Measurements from ENCODE around the gene PDE4B.
"Not testable (repeated sequence)": the region's sequence is repeated elsewhere in the genome, so short reads cannot be mapped to it uniquely, and the experiment has no call there.

The PDE4B gene

GRCh38 chr1:66134004-66134403, 341.3 kb downstream of the PDE4B start:
- Histone ChIP-seq H2BK15ac (replicated peaks; ENCODE audit: low read depth) (no peak overlapping the region), H2BK5ac (ENCODE audit: low read length) (no peak overlapping the region), H3K79me2 (ENCODE audit: control insufficient read depth, insufficient read depth, low read length) (no peaks in the 10 kb centered on the region), H3K23ac (ENCODE audit: low read length) (no peak overlapping the region), H3K79me1 (ENCODE audit: low read length) (no peaks in the 10 kb centered on the region), H4K5ac (ENCODE audit: low read length) (no peak overlapping the region), H4K8ac (ENCODE audit: low read depth, low read length) (no peak overlapping the region), H2AK5ac (ENCODE audit: low read length) (no peak overlapping the region), H3K27ac (ENCODE audit: low read depth, low read length) (no peak overlapping the region), H3K4me1 (ENCODE audit: control insufficient read depth, low read depth, low read length) (no peaks in the 10 kb centered on the region), H3K4ac (ENCODE audit: low read depth, low read length) (no peak overlapping the region), H3K9ac (ENCODE audit: low read length) (no peak overlapping the region), H3K4me3 (ENCODE audit: low read length) (no peak overlapping the region), H3K18ac (ENCODE audit: low read length) (no peak overlapping the region), H3K27me3 (ENCODE audit: insufficient read depth, low read length, poor library complexity) (no peaks in the 10 kb centered on the region), H3K56ac (ENCODE audit: low read length) (no peak overlapping the region), H3K36me3 (ENCODE audit: control insufficient read depth, insufficient read depth, low read length) (no peaks in the 10 kb centered on the region), H3K4me2 (ENCODE audit: low read length) (no peak overlapping the region), H2BK120ac (ENCODE audit: low read depth, low read length) (no peak overlapping the region)
- no peak for DNase-seq
- no CpG with 5 or more reads among the region's 1 CpG for WGBS (ENCODE audit: extremely low coverage, insufficient coverage, low lambda C conversion rate)

DNA sequence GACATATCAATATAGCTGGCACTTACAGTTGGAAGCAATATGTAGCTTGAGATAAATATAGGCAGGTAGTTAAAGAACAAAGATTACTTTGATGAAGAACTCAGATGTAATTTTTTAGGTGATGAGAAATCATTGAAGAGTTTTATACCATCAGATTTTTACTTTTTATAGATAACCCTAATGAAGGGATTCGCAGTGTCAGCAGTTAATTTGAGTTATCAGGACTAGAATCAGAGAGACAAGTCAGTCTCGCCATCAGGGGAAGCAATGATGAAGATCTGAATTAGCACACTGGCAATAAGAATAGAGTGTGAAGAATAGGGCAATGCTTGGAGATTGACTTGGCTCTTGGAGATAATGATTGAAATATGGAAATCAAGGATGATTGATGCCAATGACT, 342.5 kb downstream of the PDE4B start:
- Histone ChIP-seq H3K4me1 (ENCODE audit: control insufficient read depth, low read depth, low read length) (no peaks in the 10 kb centered on the region), H3K9ac (ENCODE audit: low read length) (no peak overlapping the region), H3K27me3 (ENCODE audit: insufficient read depth, low read length, poor library complexity) (no peaks in the 10 kb centered on the region), H3K79me1 (ENCODE audit: low read length) (no peaks in the 10 kb centered on the region), H3K4me2 (ENCODE audit: low read length) (no peak overlapping the region), H3K4ac (ENCODE audit: low read depth, low read length) (no peak overlapping the region), H2BK15ac (replicated peaks; ENCODE audit: low read depth) (no peak overlapping the region), H3K18ac (ENCODE audit: low read length) (no peak overlapping the region), H3K27ac (ENCODE audit: low read depth, low read length) (no peak overlapping the region), H3K36me3 (ENCODE audit: control insufficient read depth, insufficient read depth, low read length) (no peaks in the 10 kb centered on the region), H3K23ac (ENCODE audit: low read length) (no peak overlapping the region), H3K4me3 (ENCODE audit: low read length) (no peak overlapping the region), H3K56ac (ENCODE audit: low read length) (no peak overlapping the region), H2BK5ac (ENCODE audit: low read length) (no peak overlapping the region), H4K5ac (ENCODE audit: low read length) (no peak overlapping the region), H2AK5ac (ENCODE audit: low read length) (no peak overlapping the region), H2BK120ac (ENCODE audit: low read depth, low read length) (no peak overlapping the region), H3K79me2 (ENCODE audit: control insufficient read depth, insufficient read depth, low read length) (no peaks in the 10 kb centered on the region), H4K8ac (ENCODE audit: low read depth, low read length) (no peak overlapping the region)
- DNase-seq: no peak
- no CpG with 5 or more reads among the region's 2 CpGs for WGBS (ENCODE audit: extremely low coverage, insufficient coverage, low lambda C conversion rate)

GRCh38 chr1:66136423-66136822, 343.7 kb downstream of the PDE4B start:
- H2BK15ac ChIP-seq (replicated peaks; ENCODE audit: low read depth); H3K4me3 ChIP-seq (ENCODE audit: low read length); DNase-seq; H3K23ac ChIP-seq (ENCODE audit: low read length); H4K5ac ChIP-seq (ENCODE audit: low read length); H3K4me1 ChIP-seq (ENCODE audit: control insufficient read depth, low read depth, low read length); H3K4me2 ChIP-seq (ENCODE audit: low read length); H2BK5ac ChIP-seq (ENCODE audit: low read length); H2BK120ac ChIP-seq (ENCODE audit: low read depth, low read length); H3K79me1 ChIP-seq (ENCODE audit: low read length); H3K56ac ChIP-seq (ENCODE audit: low read length); H3K27me3 ChIP-seq (ENCODE audit: insufficient read depth, low read length, poor library complexity); H3K27ac ChIP-seq (ENCODE audit: low read depth, low read length); H2AK5ac ChIP-seq (ENCODE audit: low read length); H3K36me3 ChIP-seq (ENCODE audit: control insufficient read depth, insufficient read depth, low read length); H3K18ac ChIP-seq (ENCODE audit: low read length); H3K79me2 ChIP-seq (ENCODE audit: control insufficient read depth, insufficient read depth, low read length); H3K4ac ChIP-seq (ENCODE audit: low read depth, low read length); H4K8ac ChIP-seq (ENCODE audit: low read depth, low read length); H3K9ac ChIP-seq (ENCODE audit: low read length): not testable (repeated sequence)
- no CpG with 5 or more reads among the region's 4 CpGs for WGBS (ENCODE audit: extremely low coverage, insufficient coverage, low lambda C conversion rate)

GRCh38 chr1:66137235-66137634, 344.5 kb downstream of the PDE4B start:
- H3K4me1 ChIP-seq (ENCODE audit: control insufficient read depth, low read depth, low read length): no peaks in the 10 kb centered on the region
- no peaks in the 10 kb centered on the region for H3K79me1 ChIP-seq (ENCODE audit: low read length)
- no peak overlapping the region for H3K27ac ChIP-seq (ENCODE audit: low read depth, low read length)
- no peaks in the 10 kb centered on the region for H3K36me3 ChIP-seq (ENCODE audit: control insufficient read depth, insufficient read depth, low read length)
- H2BK15ac ChIP-seq (replicated peaks; ENCODE audit: low read depth): no peak overlapping the region
- no peak overlapping the region for H3K4ac ChIP-seq (ENCODE audit: low read depth, low read length)
- no peak overlapping the region for H3K18ac ChIP-seq (ENCODE audit: low read length)
- no peak overlapping the region for H3K4me3 ChIP-seq (ENCODE audit: low read length)
- H4K8ac ChIP-seq (ENCODE audit: low read depth, low read length): no peak overlapping the region
- no peak overlapping the region for H2AK5ac ChIP-seq (ENCODE audit: low read length)
- no peak overlapping the region for H3K23ac ChIP-seq (ENCODE audit: low read length)
- H3K27me3 ChIP-seq (ENCODE audit: insufficient read depth, low read length, poor library complexity): no peaks in the 10 kb centered on the region
- no peak overlapping the region for H3K9ac ChIP-seq (ENCODE audit: low read length)
- no peaks in the 10 kb centered on the region for H3K79me2 ChIP-seq (ENCODE audit: control insufficient read depth, insufficient read depth, low read length)
- no peak overlapping the region for H3K56ac ChIP-seq (ENCODE audit: low read length)
- H2BK5ac ChIP-seq (ENCODE audit: low read length): no peak overlapping the region
- no peak overlapping the region for H4K5ac ChIP-seq (ENCODE audit: low read length)
- H2BK120ac ChIP-seq (ENCODE audit: low read depth, low read length): no peak overlapping the region
- no CpG with 5 or more reads among the region's 2 CpGs for WGBS (ENCODE audit: extremely low coverage, insufficient coverage, low lambda C conversion rate)
- H3K4me2 ChIP-seq (ENCODE audit: low read length): no peak overlapping the region
- no peak for DNase-seq

DNA sequence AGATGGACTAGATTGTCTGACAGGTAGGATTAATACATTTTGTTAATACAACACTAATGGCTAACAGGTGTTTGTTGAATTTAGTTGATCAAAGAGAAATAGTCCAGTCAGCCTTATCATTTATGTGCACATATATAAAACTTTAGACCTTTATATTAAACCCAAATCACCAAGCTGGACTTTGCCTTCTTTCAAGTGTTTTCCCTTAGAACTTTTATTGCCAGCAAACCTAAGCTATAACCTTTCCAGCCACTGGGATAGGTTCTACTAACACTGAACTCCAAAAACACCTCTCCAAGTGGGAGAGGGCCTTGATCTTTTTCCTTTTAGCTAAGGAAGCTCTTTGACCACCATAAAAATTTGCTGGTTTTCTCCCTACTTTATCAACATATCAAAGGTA, 345.9 kb downstream of the PDE4B start:
- no peak overlapping the region for H3K9ac ChIP-seq (ENCODE audit: low read length)
- no peak overlapping the region for H3K27ac ChIP-seq (ENCODE audit: low read depth, low read length)
- no peaks in the 10 kb centered on the region for H3K4me1 ChIP-seq (ENCODE audit: control insufficient read depth, low read depth, low read length)
- no peaks in the 10 kb centered on the region for H3K79me2 ChIP-seq (ENCODE audit: control insufficient read depth, insufficient read depth, low read length)
- H3K4me2 ChIP-seq (ENCODE audit: low read length): no peak overlapping the region
- no peak overlapping the region for H4K5ac ChIP-seq (ENCODE audit: low read length)
- H3K4ac ChIP-seq (ENCODE audit: low read depth, low read length): no peak overlapping the region
- no peak overlapping the region for H2AK5ac ChIP-seq (ENCODE audit: low read length)
- H3K27me3 ChIP-seq (ENCODE audit: insufficient read depth, low read length, poor library complexity): no peaks in the 10 kb centered on the region
- no peaks in the 10 kb centered on the region for H3K36me3 ChIP-seq (ENCODE audit: control insufficient read depth, insufficient read depth, low read length)
- no peak overlapping the region for H2BK15ac ChIP-seq (replicated peaks; ENCODE audit: low read depth)
- H2BK5ac ChIP-seq (ENCODE audit: low read length): no peak overlapping the region
- DNase-seq: no peak
- no peak overlapping the region for H3K23ac ChIP-seq (ENCODE audit: low read length)
- no peak overlapping the region for H3K56ac ChIP-seq (ENCODE audit: low read length)
- no peaks in the 10 kb centered on the region for H3K79me1 ChIP-seq (ENCODE audit: low read length)
- H2BK120ac ChIP-seq (ENCODE audit: low read depth, low read length): no peak overlapping the region
- H3K18ac ChIP-seq (ENCODE audit: low read length): no peak overlapping the region
- H4K8ac ChIP-seq (ENCODE audit: low read depth, low read length): no peak overlapping the region
- H3K4me3 ChIP-seq (ENCODE audit: low read length): no peak overlapping the region

DNA sequence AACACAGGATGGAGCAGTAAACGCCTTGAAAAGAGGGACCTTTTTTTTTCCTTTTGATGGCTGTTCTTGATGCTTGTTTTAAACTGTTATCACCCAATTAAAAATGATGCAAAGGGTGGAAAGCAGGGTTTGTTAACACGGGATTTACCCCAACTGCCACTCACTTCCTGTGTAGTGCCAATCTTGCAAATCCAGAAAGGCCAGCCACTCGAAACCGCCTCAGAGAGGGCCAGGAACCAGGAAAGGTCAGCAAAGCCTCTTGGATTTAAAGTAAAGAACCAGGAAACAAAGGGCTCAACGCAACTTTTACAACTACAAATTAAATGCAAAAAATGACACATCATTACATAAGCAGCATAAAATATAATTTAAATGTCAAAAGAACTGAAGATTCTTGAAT, 347.4 kb downstream of the PDE4B start:
- no peak overlapping the region for H3K4me2 ChIP-seq (ENCODE audit: low read length)
- no peak overlapping the region for H2BK120ac ChIP-seq (ENCODE audit: low read depth, low read length)
- no peak overlapping the region for H2BK15ac ChIP-seq (replicated peaks; ENCODE audit: low read depth)
- no peaks in the 10 kb centered on the region for H3K79me2 ChIP-seq (ENCODE audit: control insufficient read depth, insufficient read depth, low read length)
- H2AK5ac ChIP-seq (ENCODE audit: low read length): no peak overlapping the region
- no peak overlapping the region for H3K56ac ChIP-seq (ENCODE audit: low read length)
- no peaks in the 10 kb centered on the region for H3K36me3 ChIP-seq (ENCODE audit: control insufficient read depth, insufficient read depth, low read length)
- no peak overlapping the region for H3K4me3 ChIP-seq (ENCODE audit: low read length)
- H3K27me3 ChIP-seq (ENCODE audit: insufficient read depth, low read length, poor library complexity): no peaks in the 10 kb centered on the region
- H3K4ac ChIP-seq (ENCODE audit: low read depth, low read length): no peak overlapping the region
- H4K8ac ChIP-seq (ENCODE audit: low read depth, low read length): no peak overlapping the region
- no peak overlapping the region for H2BK5ac ChIP-seq (ENCODE audit: low read length)
- no peak overlapping the region for H3K9ac ChIP-seq (ENCODE audit: low read length)
- H3K4me1 ChIP-seq (ENCODE audit: control insufficient read depth, low read depth, low read length): no peaks in the 10 kb centered on the region
- H4K5ac ChIP-seq (ENCODE audit: low read length): no peak overlapping the region
- no peak overlapping the region for H3K23ac ChIP-seq (ENCODE audit: low read length)
- H3K18ac ChIP-seq (ENCODE audit: low read length): no peak overlapping the region
- no peak for DNase-seq
- H3K79me1 ChIP-seq (ENCODE audit: low read length): no peaks in the 10 kb centered on the region
- WGBS (ENCODE audit: extremely low coverage, insufficient coverage, low lambda C conversion rate): no CpG with 5 or more reads among the region's 5 CpGs
- H3K27ac ChIP-seq (ENCODE audit: low read depth, low read length): no peak overlapping the region

All from mesendoderm (in vitro differentiated cells).